H9 (cell line): ENCODE results near the gene XIRP2. TPM values are rescaled to one million over a fixed set of nuclear protein-coding genes. Genes with fewer than 3 reads are reported as not detected.

Experiments
- DNase-seq: peaks from one replicate; pipeline ENCODE4 v3.0.0-alpha.2; 2017
- H2AFZ ChIP-seq: one replicate; pipeline ENCODE4 v1.6.1; 2013; ENCODE audit warnings: mild to moderate bottlenecking, low read length, control low read depth, moderate library complexity
- H2AK5ac ChIP-seq: 2 replicates; pipeline ENCODE4 v1.6.1; 2013; ENCODE audit warnings: low read length, control low read depth, mixed read lengths; ENCODE audit not compliant: insufficient read length
- H2BK120ac ChIP-seq: one replicate; pipeline ENCODE4 v1.6.1; 2013; ENCODE audit warnings: low read depth, mild to moderate bottlenecking, low read length, control low read depth, inconsistent platforms; ENCODE audit not compliant: poor library complexity, severe bottlenecking
- H2BK12ac ChIP-seq: 2 replicates; pipeline ENCODE4 v1.6.1; 2013; ENCODE audit warnings: low read length, control low read depth, mixed read lengths, low read depth; ENCODE audit not compliant: insufficient read length
- H2BK15ac ChIP-seq: 2 replicates; pipeline ENCODE4 v1.6.1; 2013; ENCODE audit warnings: low read depth, low read length, control low read depth
- H2BK20ac ChIP-seq: one replicate; pipeline ENCODE4 v1.6.1; 2013; ENCODE audit warnings: low read depth, mild to moderate bottlenecking, low read length, control low read depth, inconsistent platforms; ENCODE audit not compliant: poor library complexity, severe bottlenecking
- H2BK5ac ChIP-seq: 2 replicates; pipeline ENCODE4 v1.6.1; 2013; ENCODE audit warnings: low read length, control low read depth, mixed read lengths; ENCODE audit not compliant: insufficient read length
- H3K14ac ChIP-seq: 2 replicates; pipeline ENCODE4 v1.6.1; 2013; ENCODE audit warnings: low read length, control low read depth; ENCODE audit not compliant: insufficient read depth
- H3K18ac ChIP-seq: 2 replicates; pipeline ENCODE4 v1.6.1; 2013; ENCODE audit warnings: low read depth, mild to moderate bottlenecking, mixed read lengths, low read length, control low read depth; ENCODE audit not compliant: insufficient read length
- H3K23ac ChIP-seq: 2 replicates; pipeline ENCODE4 v1.6.1; 2013; ENCODE audit warnings: low read length, control low read depth, mixed read lengths, low read depth; ENCODE audit not compliant: insufficient read length
- H3K23me2 ChIP-seq: 2 replicates; pipeline ENCODE4 v1.6.1; 2013; ENCODE audit warnings: low read depth, mild to moderate bottlenecking, mixed read lengths, low read length, control low read depth; ENCODE audit not compliant: insufficient read length, poor library complexity, severe bottlenecking
- H3K27ac ChIP-seq: 2 replicates; pipeline ENCODE4 v1.5.1; 2013; ENCODE audit warnings: low read length, control low read depth, mixed read lengths, low read depth; ENCODE audit not compliant: insufficient read length
- H3K27me3 ChIP-seq: 2 replicates; pipeline ENCODE4 v1.6.1; 2013; ENCODE audit warnings: low read length, control low read depth, inconsistent platforms; ENCODE audit not compliant: insufficient read depth
- H3K4ac ChIP-seq: 2 replicates; pipeline ENCODE4 v1.6.1; 2013; ENCODE audit warnings: low read depth, mild to moderate bottlenecking, control low read depth, inconsistent platforms, low read length, moderate library complexity
- H3K4me1 ChIP-seq: 2 replicates; pipeline ENCODE4 v1.6.1; 2013; ENCODE audit warnings: low read length, control low read depth, inconsistent platforms; ENCODE audit not compliant: insufficient read depth
- H3K4me2 ChIP-seq: 2 replicates; pipeline ENCODE4 v1.6.1; 2013; ENCODE audit warnings: low read length, control low read depth, mixed read lengths; ENCODE audit not compliant: insufficient read length, insufficient read depth
- H3K56ac ChIP-seq: 2 replicates; pipeline ENCODE4 v1.6.1; 2013; ENCODE audit warnings: low read depth, mild to moderate bottlenecking, mixed read lengths, low read length, control low read depth; ENCODE audit not compliant: insufficient read length
- H3K79me1 ChIP-seq: 2 replicates; pipeline ENCODE4 v1.6.1; 2013; ENCODE audit warnings: low read depth, mild to moderate bottlenecking, moderate library complexity, low read length, control low read depth, inconsistent platforms; ENCODE audit not compliant: insufficient read depth, poor library complexity, severe bottlenecking
- H3K79me2 ChIP-seq: 2 replicates; pipeline ENCODE4 v1.6.1; 2013; ENCODE audit warnings: low read length, control low read depth, inconsistent platforms; ENCODE audit not compliant: insufficient read depth
- H3K9ac ChIP-seq: 2 replicates; pipeline ENCODE4 v1.6.1; 2013; ENCODE audit warnings: low read length, control low read depth, mixed read lengths; ENCODE audit not compliant: insufficient read length; ENCODE audit errors: extremely low read depth
- H3K9me3 ChIP-seq: one replicate; pipeline ENCODE4 v1.6.1; 2013; ENCODE audit warnings: low read depth, low read length, inconsistent platforms; ENCODE audit not compliant: control insufficient read depth
- H3T11ph ChIP-seq: one replicate; pipeline ENCODE4 v1.6.1; 2013; ENCODE audit warnings: mild to moderate bottlenecking, low read length, control low read depth, inconsistent platforms
- H4K20me1 ChIP-seq: one replicate; pipeline ENCODE4 v1.6.1; 2013; ENCODE audit not compliant: control insufficient read depth, insufficient read length, insufficient read depth
- H4K5ac ChIP-seq: 2 replicates; pipeline ENCODE4 v1.6.1; 2013; ENCODE audit warnings: low read depth, mild to moderate bottlenecking, mixed read lengths, low read length, control low read depth; ENCODE audit not compliant: insufficient read length
- H4K8ac ChIP-seq: replicated peaks from 2 replicates; pipeline ENCODE4 v1.6.1; 2013; ENCODE audit warnings: low read length, control low read depth, mixed read lengths, low read depth; ENCODE audit not compliant: insufficient read length
- H4K91ac ChIP-seq: 2 replicates; pipeline ENCODE4 v1.6.1; 2013; ENCODE audit warnings: low read depth, mild to moderate bottlenecking, moderate library complexity, mixed read lengths, low read length, control low read depth; ENCODE audit not compliant: insufficient read length
- H3K27ac Mint-ChIP-seq, 3 experiments: 2 replicates in 2 of 3; 3 replicates in 1 of 3; pipeline ENCODE4 v1.8.0; 2020 to 2021; ENCODE audit warnings: mixed read lengths in 3 of 3, mild to moderate bottlenecking in 1 of 3, moderate library complexity in 1 of 3
- H3K27me3 Mint-ChIP-seq: 2 replicates; pipeline ENCODE4 v1.8.0; 2021; ENCODE audit warnings: low read depth, mild to moderate bottlenecking, moderate library complexity, mixed read lengths
- H3K36me3 Mint-ChIP-seq, 3 experiments: 2 replicates in 2 of 3; 3 replicates in 1 of 3; pipeline ENCODE4 v1.8.0; 2020 to 2021; ENCODE audit warnings: low read depth in 3 of 3, mixed read lengths in 3 of 3; ENCODE audit not compliant: insufficient read depth in 1 of 3
- H3K4me1 Mint-ChIP-seq, 2 experiments: 2 replicates each; pipeline ENCODE4 v1.8.0; 2020; ENCODE audit warnings: mixed read lengths in 2 of 2
- H3K4me3 Mint-ChIP-seq, 2 experiments: 2 replicates in 1 of 2; 3 replicates in 1 of 2; pipeline ENCODE4 v1.8.0; 2020 to 2021; ENCODE audit warnings: mild to moderate bottlenecking in 2 of 2, mixed read lengths in 2 of 2, moderate library complexity in 1 of 2
- H3K9me3 Mint-ChIP-seq, 2 experiments: 2 replicates in 1 of 2; 3 replicates in 1 of 2; pipeline ENCODE4 v1.8.0; 2020; ENCODE audit warnings: mild to moderate bottlenecking in 2 of 2, mixed read lengths in 2 of 2, moderate library complexity in 1 of 2
- CTCF ChIP-seq: fragments of 200-600 bp; sonication (generic); conservative IDR thresholded peaks from 3 replicates; pipeline ENCODE4 v1.8.0; 2021; ENCODE audit warnings: antibody characterized with exemption, mild to moderate bottlenecking
- WGBS: extraction: QIAGEN DNeasy Blood & Tissue Kit; methylation state at CpG from one replicate; pipeline ENCODE4 v1.1.7; 2013; ENCODE audit warnings: missing lambda C conversion rate, low lambda C conversion rate, mixed read lengths; ENCODE audit not compliant: insufficient read length; ENCODE audit errors: extremely low coverage; 5-methylcytosine and 5-hydroxymethylcytosine counted together
- total RNA-seq: library from RNA; stranded (reverse); gene quantifications from 2 replicates; pipeline ENCODE4 v1.2.1, GENCODE V29; 2021

The XIRP2 gene
- total RNA-seq, 1 experiment from 2014 or later: 0.07 TPM

DNA sequence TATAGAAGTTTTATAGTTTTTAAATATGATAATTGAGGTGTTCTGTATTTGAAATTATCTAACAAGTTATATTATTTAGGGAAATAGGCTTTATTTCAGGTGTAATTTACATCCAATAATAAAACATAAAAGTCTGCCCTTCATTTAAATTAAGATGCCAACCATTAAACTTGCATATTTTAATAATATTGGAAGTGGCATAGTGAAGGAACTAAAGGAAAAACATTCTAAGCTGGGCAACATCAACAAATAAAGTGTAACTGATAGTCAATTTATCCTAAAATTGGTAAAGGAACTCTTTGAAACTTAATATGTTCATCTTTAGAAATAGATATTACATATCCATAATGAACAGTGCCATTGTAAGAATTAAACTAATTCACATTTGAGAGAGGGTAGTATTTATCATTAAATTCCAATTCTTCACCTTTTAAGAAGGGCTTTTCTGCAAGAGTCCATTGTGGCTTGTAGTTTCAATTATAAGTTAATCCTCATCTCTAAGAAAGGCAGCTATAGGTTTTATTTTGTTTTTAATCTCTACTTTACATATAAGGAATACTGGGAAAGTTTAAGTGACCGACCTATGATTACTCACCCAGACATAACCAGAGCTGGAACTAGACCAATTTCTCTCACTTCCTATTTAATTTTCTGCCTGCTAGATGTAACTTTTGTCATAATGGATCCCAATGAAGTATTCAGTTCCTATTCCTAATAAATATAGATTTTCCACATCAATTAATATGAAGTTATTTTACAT is 401.6 kb downstream of the XIRP2 start:
- Histone ChIP-seq H3K56ac (no peak overlapping the region), H3K18ac (no peak overlapping the region), H3K27ac (no peak overlapping the region), H2BK120ac (no peak overlapping the region), H3K4me1 (no peaks in the 10 kb centered on the region; the same call in 1 of the 2 replicates), H3K4ac (no peak overlapping the region), H3K4me2 (no peak overlapping the region), H3K9me3 (no peaks in the 10 kb centered on the region), H3K23me2 (peaks cover 18% of the 10 kb centered on the region), H4K5ac (no peak overlapping the region), H2AFZ (no peak overlapping the region), H2AK5ac (no peak overlapping the region), H4K91ac (no peak overlapping the region), H3K79me1 (no peaks in the 10 kb centered on the region), H2BK12ac (no peak overlapping the region), H3K27me3 (no peaks in the 10 kb centered on the region), H4K8ac (no peak overlapping the region), H3K9ac (no peak overlapping the region), H2BK5ac (no peak overlapping the region), H3T11ph (no peak overlapping the region), H3K14ac (no peak overlapping the region), H2BK15ac (no peak overlapping the region), H3K79me2 (peaks cover 4% of the 10 kb centered on the region; the same call in 1 of the 2 replicates), H4K20me1 (peaks cover 4% of the 10 kb centered on the region), H3K23ac (no peak overlapping the region), H2BK20ac (no peak overlapping the region)
- Mint-ChIP-seq H3K4me3 (no peak overlapping the region), H3K27ac (no peak overlapping the region), H3K36me3 (no peaks in the 10 kb centered on the region), H3K9me3 (no peaks in the 10 kb centered on the region), H3K4me1 (peaks cover 33 to 39% of the 10 kb centered on the region in 2 experiments), H3K27me3 (peaks cover 2% of the 10 kb centered on the region; the same call in 1 of the 2 replicates)
- no peak for TF ChIP-seq CTCF
- WGBS: no CpG with 5 or more reads among the region's 1 CpG
- no peak for DNase-seq
